ENCODE measurements around the gene ZNF385B. TPM values are rescaled to one million over a fixed set of nuclear protein-coding genes. Genes with fewer than 3 reads are reported as not detected.

Gene ZNF385B
- total and polyA plus RNA-seq, 4 experiments from 2014 or later: not detected

DNA sequence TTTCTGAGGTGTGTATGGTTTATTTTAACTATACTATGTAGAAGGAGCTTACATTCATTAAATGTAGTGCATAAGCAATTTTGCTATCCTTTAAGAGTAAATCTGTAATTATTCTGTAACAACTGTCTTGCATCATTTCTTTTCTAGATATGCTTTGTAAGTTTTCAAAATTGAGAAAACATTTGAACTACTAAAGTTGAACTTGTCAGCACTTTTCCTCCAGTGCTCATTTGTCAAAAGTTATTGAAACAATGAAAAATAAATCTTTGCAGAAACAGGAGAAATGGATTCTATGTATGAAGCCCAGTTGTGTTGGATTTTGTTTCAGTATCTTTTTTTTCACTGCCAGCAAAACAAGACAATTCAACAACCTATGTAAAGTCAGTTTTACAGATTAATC, 14.5 kb upstream of the ZNF385B start:
- CTCF ChIA-PET (ENCODE audit: partially characterized antibody): no interaction called here
- Histone ChIP-seq H3K36me3 (ENCODE audit: insufficient read depth, low read length) (no peaks in the 10 kb centered on the region), H3K9me3 (ENCODE audit: control insufficient read depth in 1 of 2, low read length in 2 of 2) (no peaks in the 10 kb centered on the region), H3K27ac (ENCODE audit: low read depth, low read length) (no peak overlapping the region), H3K4me3 (ENCODE audit: low read length in 2 of 2) (no peak overlapping the region), H3K4me1 (ENCODE audit: insufficient read depth, low read length) (no peaks in the 10 kb centered on the region), H3K27me3 (ENCODE audit: insufficient read depth, low read length) (no peaks in the 10 kb centered on the region)
- Mint-ChIP-seq H3K4me1 (no peaks in the 10 kb centered on the region), H3K4me3 (no peak overlapping the region), H3K27me3 (peaks cover 2 to 4% of the 10 kb centered on the region in 2 donors), H3K27ac (no peak overlapping the region), H3K36me3 (no peaks in the 10 kb centered on the region), H3K9me3 (no peaks in the 10 kb centered on the region)
- intact Hi-C loops (cut with micrococcal nuclease): no loop called here
- no peak for DNase-seq
- POLR2A ChIA-PET (ENCODE audit: partially characterized antibody): no interaction called here

GRCh38 chr2:179862898-179863458, 1.6 kb upstream of the ZNF385B start:
- intact Hi-C loops (cut with micrococcal nuclease): no loop called here
- H3K27me3 ChIP-seq (ENCODE audit: insufficient read depth, low read length): peaks cover 13% of the 10 kb centered on the region
- H3K36me3 Mint-ChIP-seq: no peaks in the 10 kb centered on the region
- POLR2A ChIA-PET (ENCODE audit: partially characterized antibody): no interaction called here
- no peak overlapping the region for H3K27ac Mint-ChIP-seq
- H3K4me3 Mint-ChIP-seq: no peak overlapping the region
- no peak for DNase-seq
- H3K4me3 ChIP-seq (ENCODE audit: low read length in 2 of 2): no peak overlapping the region
- H3K27me3 Mint-ChIP-seq: peaks cover 31 to 35% of the 10 kb centered on the region in 2 donors
- H3K27ac ChIP-seq (ENCODE audit: low read depth, low read length): no peak overlapping the region
- no peaks in the 10 kb centered on the region for H3K9me3 ChIP-seq (ENCODE audit: control insufficient read depth in 1 of 2, low read length in 2 of 2)
- no peaks in the 10 kb centered on the region for H3K4me1 ChIP-seq (ENCODE audit: insufficient read depth, low read length)
- no peaks in the 10 kb centered on the region for H3K36me3 ChIP-seq (ENCODE audit: insufficient read depth, low read length)
- H3K9me3 Mint-ChIP-seq: peaks cover 0 to 2% (median 0%) of the 10 kb centered on the region in 8 donors
- peaks cover 5 to 14% (median 13%) of the 10 kb centered on the region in 4 donors for H3K4me1 Mint-ChIP-seq
- CTCF ChIA-PET (ENCODE audit: partially characterized antibody): no interaction called here

- ChIA-PET POLR2A (ENCODE audit: partially characterized antibody) (no interaction called here), CTCF (ENCODE audit: partially characterized antibody) (no interaction called here)
- H3K4me1 ChIP-seq (ENCODE audit: insufficient read depth, low read length): no peaks in the 10 kb centered on the region
- peaks cover 0 to 2% (median 0%) of the 10 kb centered on the region in 8 donors for H3K9me3 Mint-ChIP-seq
- H3K27me3 ChIP-seq (ENCODE audit: insufficient read depth, low read length): peaks cover 13% of the 10 kb centered on the region
- DNase-seq: no peak
- peaks cover 33 to 35% of the 10 kb centered on the region in 2 donors for H3K27me3 Mint-ChIP-seq
- intact Hi-C loops (cut with micrococcal nuclease): no loop called here
- no peak overlapping the region for H3K27ac ChIP-seq (ENCODE audit: low read depth, low read length)
- no peaks in the 10 kb centered on the region for H3K9me3 ChIP-seq (ENCODE audit: control insufficient read depth in 1 of 2, low read length in 2 of 2)
- no peak overlapping the region for H3K4me3 Mint-ChIP-seq
- no peaks in the 10 kb centered on the region for H3K36me3 ChIP-seq (ENCODE audit: insufficient read depth, low read length)
- H3K4me1 Mint-ChIP-seq: peaks cover 5 to 14% (median 13%) of the 10 kb centered on the region in 4 donors
- no peak overlapping the region for H3K4me3 ChIP-seq (ENCODE audit: low read length in 2 of 2)
- H3K36me3 Mint-ChIP-seq: no peaks in the 10 kb centered on the region
- H3K27ac Mint-ChIP-seq: no peak overlapping the region
Measured at GRCh38 chr2:179861027-179861415, 391 bp downstream of the ZNF385B start.

- intact Hi-C loops (cut with micrococcal nuclease): no loop called here
- H3K27me3 ChIP-seq (ENCODE audit: insufficient read depth, low read length): peaks cover 13% of the 10 kb centered on the region
- Mint-ChIP-seq H3K4me3 (peak overlapping the region in 4 of 8 donors; percentile 27 to 58 (median 46)), H3K36me3 (no peaks in the 10 kb centered on the region), H3K4me1 (peaks cover 5 to 14% (median 13%) of the 10 kb centered on the region in 4 donors), H3K9me3 (peaks cover 0 to 2% (median 0%) of the 10 kb centered on the region in 8 donors), H3K27me3 (peaks cover 33 to 35% of the 10 kb centered on the region in 2 donors), H3K27ac (no peak overlapping the region)
- DNase-seq: no peak
- no peaks in the 10 kb centered on the region for H3K9me3 ChIP-seq (ENCODE audit: control insufficient read depth in 1 of 2, low read length in 2 of 2)
- no peaks in the 10 kb centered on the region for H3K36me3 ChIP-seq (ENCODE audit: insufficient read depth, low read length)
- ChIA-PET CTCF (ENCODE audit: partially characterized antibody) (no interaction called here), POLR2A (ENCODE audit: partially characterized antibody) (no interaction called here)
- H3K4me3 ChIP-seq (ENCODE audit: low read length in 2 of 2): no peak overlapping the region
- H3K4me1 ChIP-seq (ENCODE audit: insufficient read depth, low read length): no peaks in the 10 kb centered on the region
- H3K27ac ChIP-seq (ENCODE audit: low read depth, low read length): no peak overlapping the region
Measured at GRCh38 chr2:179860255-179861026, 971 bp downstream of the ZNF385B start.

- peaks cover 33 to 35% of the 10 kb centered on the region in 2 donors for H3K27me3 Mint-ChIP-seq
- DNase-seq: no peak
- POLR2A ChIA-PET (ENCODE audit: partially characterized antibody): no interaction called here
- H3K4me3 ChIP-seq (ENCODE audit: low read length in 2 of 2): no peak overlapping the region
- no peaks in the 10 kb centered on the region for H3K36me3 Mint-ChIP-seq
- CTCF ChIA-PET (ENCODE audit: partially characterized antibody): no interaction called here
- no peaks in the 10 kb centered on the region for H3K9me3 ChIP-seq (ENCODE audit: control insufficient read depth in 1 of 2, low read length in 2 of 2)
- peaks cover 0 to 2% (median 0%) of the 10 kb centered on the region in 8 donors for H3K9me3 Mint-ChIP-seq
- H3K27ac Mint-ChIP-seq: no peak overlapping the region
- peaks cover 5 to 14% (median 13%) of the 10 kb centered on the region in 4 donors for H3K4me1 Mint-ChIP-seq
- H3K27ac ChIP-seq (ENCODE audit: low read depth, low read length): no peak overlapping the region
- H3K27me3 ChIP-seq (ENCODE audit: insufficient read depth, low read length): peaks cover 13% of the 10 kb centered on the region
- H3K4me1 ChIP-seq (ENCODE audit: insufficient read depth, low read length): no peaks in the 10 kb centered on the region
- intact Hi-C loops (cut with micrococcal nuclease): no loop called here
- H3K36me3 ChIP-seq (ENCODE audit: insufficient read depth, low read length): no peaks in the 10 kb centered on the region
- H3K4me3 Mint-ChIP-seq: no peak overlapping the region
Measured at GRCh38 chr2:179859523-179859922, 1.9 kb downstream of the ZNF385B start.

DNA sequence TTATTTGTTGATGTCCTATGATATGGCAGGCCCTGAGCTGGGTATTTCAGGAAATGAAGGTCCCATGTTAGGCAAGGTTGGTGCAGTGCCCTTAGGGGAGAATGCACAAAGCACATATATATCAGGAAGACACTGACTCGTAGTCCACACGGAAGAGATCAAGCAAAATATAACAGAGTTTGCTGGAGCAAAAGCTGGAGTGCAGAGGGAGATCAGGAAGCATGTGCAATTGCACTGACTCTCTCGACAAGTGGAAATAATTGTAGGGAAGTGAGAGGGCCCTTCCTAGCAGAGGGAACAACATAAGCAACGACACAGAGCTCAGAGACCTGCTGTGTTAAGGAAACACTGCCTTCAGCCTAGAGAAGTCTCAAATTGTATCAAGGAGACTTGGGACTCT, 4.2 kb downstream of the ZNF385B start:
- Histone ChIP-seq H3K27ac (ENCODE audit: low read depth, low read length) (no peak overlapping the region), H3K4me3 (ENCODE audit: low read length in 2 of 2) (no peak overlapping the region), H3K27me3 (ENCODE audit: insufficient read depth, low read length) (peaks cover 13% of the 10 kb centered on the region), H3K4me1 (ENCODE audit: insufficient read depth, low read length) (no peaks in the 10 kb centered on the region), H3K9me3 (ENCODE audit: control insufficient read depth in 1 of 2, low read length in 2 of 2) (no peaks in the 10 kb centered on the region), H3K36me3 (ENCODE audit: insufficient read depth, low read length) (no peaks in the 10 kb centered on the region)
- CTCF ChIA-PET (ENCODE audit: partially characterized antibody): no interaction called here
- peaks cover 0 to 2% (median 0%) of the 10 kb centered on the region in 8 donors for H3K9me3 Mint-ChIP-seq
- no peak for DNase-seq
- H3K27ac Mint-ChIP-seq: no peak overlapping the region
- POLR2A ChIA-PET (ENCODE audit: partially characterized antibody): no interaction called here
- no peaks in the 10 kb centered on the region for H3K36me3 Mint-ChIP-seq
- H3K27me3 Mint-ChIP-seq: peaks cover 20 to 22% of the 10 kb centered on the region in 2 donors
- intact Hi-C loops (cut with micrococcal nuclease): no loop called here
- H3K4me1 Mint-ChIP-seq: peaks cover 5 to 14% (median 13%) of the 10 kb centered on the region in 4 donors
- peak overlapping the region in 1 of 8 donors; percentile 36 for H3K4me3 Mint-ChIP-seq

GRCh38 chr2:179856205-179856604, 5.2 kb downstream of the ZNF385B start:
- DNase-seq: no peak
- H3K4me3 Mint-ChIP-seq: no peak overlapping the region
- no peaks in the 10 kb centered on the region for H3K36me3 Mint-ChIP-seq
- ChIA-PET POLR2A (ENCODE audit: partially characterized antibody) (no interaction called here), CTCF (ENCODE audit: partially characterized antibody) (no interaction called here)
- H3K27ac Mint-ChIP-seq: no peak overlapping the region
- H3K4me1 Mint-ChIP-seq: peaks cover 4 to 8% (median 7%) of the 10 kb centered on the region in 4 donors
- H3K4me3 ChIP-seq (ENCODE audit: low read length in 2 of 2): no peak overlapping the region
- no peaks in the 10 kb centered on the region for H3K9me3 ChIP-seq (ENCODE audit: control insufficient read depth in 1 of 2, low read length in 2 of 2)
- no peak overlapping the region for H3K27ac ChIP-seq (ENCODE audit: low read depth, low read length)
- H3K9me3 Mint-ChIP-seq: peaks cover 0 to 2% (median 0%) of the 10 kb centered on the region in 8 donors
- intact Hi-C loops (cut with micrococcal nuclease): no loop called here
- H3K27me3 ChIP-seq (ENCODE audit: insufficient read depth, low read length): peaks cover 13% of the 10 kb centered on the region
- no peaks in the 10 kb centered on the region for H3K4me1 ChIP-seq (ENCODE audit: insufficient read depth, low read length)
- H3K36me3 ChIP-seq (ENCODE audit: insufficient read depth, low read length): no peaks in the 10 kb centered on the region
- peaks cover 13 to 16% of the 10 kb centered on the region in 2 donors for H3K27me3 Mint-ChIP-seq

All from CD4-positive, alpha-beta memory T cell (primary cell).